HG03342 (cell line): ENCODE measurements around the gene ZNF84.

Experiments
- ATAC-seq: cut with Tn5 transposase; IDR thresholded peaks from one replicate; pipeline ENCODE4 v1.9.1; 2021; ENCODE audit warnings: mild to moderate bottlenecking, moderate library complexity; ENCODE audit not compliant: unreplicated experiment

Gene ZNF84

DNA sequence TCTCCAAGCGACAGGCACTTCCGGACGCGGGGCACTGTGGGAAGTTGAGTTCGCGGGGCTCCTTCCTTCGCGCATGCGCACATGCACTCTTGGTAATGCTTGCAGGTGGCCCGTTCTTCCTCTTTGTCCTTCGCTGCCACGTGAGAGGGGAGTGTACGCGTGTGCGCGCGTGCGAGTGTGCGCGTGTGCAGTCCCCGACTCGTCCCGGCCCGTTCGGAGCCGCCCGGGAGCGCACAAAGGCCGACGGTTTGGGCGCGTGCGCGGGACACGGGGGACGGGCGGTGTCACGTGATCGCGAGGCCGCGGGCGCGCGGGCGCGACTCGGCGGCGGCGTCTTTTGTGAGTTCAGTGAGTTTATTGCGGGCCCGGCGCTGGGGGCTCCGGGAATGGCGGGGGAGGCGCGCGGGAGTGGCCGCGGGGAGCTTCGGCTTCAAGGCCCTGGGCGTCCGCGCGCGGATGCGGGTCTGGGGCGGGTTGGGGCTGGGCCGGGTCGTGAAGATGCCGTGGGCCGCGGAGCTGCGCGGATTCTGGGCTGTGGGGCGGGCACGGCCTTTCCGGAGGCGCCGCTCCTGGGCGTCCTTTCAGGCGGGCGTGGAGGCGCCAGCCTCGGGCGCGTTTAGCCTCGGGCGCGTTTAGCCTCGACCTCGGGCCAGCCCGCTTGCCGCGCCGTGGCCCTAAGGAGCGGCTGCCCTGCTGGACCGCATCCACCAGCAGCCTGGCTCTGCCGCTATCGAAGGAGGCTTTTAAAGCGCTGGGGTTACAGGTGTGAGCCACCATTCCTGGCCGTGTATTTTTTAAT lies at the start of gene ZNF84:
ZNF84 (plus strand) TSS at position 303 of the 799 bp plus-strand sequence. CDS start 3,959 bp downstream, outside the sequence.
- peak; percentile 86 for ATAC-seq

DNA sequence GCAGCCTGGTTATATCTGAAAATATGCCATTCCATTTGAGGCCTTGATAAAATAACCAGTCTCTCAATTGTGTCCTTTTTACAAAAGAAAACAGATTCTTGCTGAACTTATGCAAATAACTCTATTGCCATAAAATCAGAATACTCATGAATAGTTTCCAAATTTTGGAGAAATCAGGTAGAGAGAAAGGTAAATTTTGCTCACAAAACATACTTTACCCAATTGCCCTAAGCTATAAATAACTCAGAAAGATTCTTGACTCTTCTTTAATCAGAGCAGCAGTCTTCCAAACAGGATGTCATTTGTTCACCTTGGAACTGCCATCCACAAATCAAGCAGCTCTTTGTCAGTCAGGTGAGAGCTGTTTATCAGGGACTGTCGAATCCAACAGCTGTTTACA lies 38.6 kb upstream of the ZNF84 start:
- ATAC-seq: no peak

DNA sequence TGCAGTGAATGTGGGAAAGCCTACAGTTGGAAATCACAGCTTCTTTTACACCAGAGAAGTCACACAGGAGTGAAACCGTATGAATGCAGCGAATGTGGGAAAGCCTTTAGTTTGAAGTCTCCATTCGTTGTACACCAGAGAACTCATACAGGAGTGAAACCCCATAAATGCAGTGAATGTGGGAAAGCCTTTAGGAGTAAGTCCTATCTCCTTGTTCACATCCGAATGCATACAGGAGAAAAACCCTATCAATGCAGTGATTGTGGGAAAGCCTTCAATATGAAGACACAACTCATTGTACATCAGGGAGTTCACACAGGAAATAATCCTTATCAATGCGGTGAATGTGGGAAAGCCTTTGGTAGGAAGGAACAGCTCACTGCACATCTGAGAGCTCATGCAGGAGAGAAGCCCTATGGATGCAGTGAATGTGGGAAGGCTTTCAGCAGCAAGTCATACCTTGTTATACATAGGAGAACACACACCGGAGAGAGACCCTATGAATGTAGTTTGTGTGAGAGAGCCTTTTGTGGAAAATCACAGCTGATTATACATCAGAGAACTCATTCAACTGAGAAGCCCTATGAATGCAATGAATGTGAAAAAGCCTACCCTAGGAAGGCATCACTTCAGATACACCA lies 26.5 kb upstream of the ZNF84 start:
- ATAC-seq: no peak

DNA sequence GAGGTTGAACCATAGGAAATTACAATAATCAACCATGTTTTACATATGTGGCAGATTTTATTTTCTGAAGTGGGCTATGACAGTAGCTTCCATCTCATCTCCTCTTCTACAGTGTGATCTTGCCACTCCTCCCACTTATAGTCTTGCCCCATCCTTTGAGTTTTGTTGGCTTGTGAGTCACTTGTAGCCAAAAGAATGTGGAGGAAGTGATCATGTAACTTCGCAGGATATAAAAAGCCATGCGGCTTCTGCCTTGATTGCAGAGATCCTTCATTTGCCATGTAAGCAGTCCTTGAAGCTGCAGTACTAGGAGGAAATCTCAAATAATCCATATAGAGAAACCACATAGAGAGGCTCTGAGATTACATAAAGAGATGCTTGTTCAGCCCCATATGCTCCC lies 13.7 kb upstream of the ZNF84 start:
- ATAC-seq: no peak

DNA sequence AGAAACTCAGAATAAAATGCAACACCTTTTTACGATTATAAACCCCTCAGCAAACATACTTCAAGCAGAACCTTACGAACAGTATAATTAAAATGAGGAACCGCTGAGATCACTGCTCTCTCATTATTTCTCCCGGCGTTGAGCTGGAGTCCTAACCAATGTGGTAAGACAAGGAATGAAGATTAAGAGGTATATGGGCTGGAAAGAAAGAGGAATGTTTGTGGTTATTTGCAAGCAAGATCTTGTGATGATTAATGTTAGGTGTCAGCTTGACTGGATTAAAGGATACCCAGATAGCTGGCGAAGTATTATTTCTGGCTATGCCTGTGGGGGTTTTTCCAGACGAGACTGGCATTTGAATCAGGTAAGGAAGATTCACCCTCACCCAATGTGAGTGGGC lies 10.3 kb upstream of the ZNF84 start:
- no peak for ATAC-seq

DNA sequence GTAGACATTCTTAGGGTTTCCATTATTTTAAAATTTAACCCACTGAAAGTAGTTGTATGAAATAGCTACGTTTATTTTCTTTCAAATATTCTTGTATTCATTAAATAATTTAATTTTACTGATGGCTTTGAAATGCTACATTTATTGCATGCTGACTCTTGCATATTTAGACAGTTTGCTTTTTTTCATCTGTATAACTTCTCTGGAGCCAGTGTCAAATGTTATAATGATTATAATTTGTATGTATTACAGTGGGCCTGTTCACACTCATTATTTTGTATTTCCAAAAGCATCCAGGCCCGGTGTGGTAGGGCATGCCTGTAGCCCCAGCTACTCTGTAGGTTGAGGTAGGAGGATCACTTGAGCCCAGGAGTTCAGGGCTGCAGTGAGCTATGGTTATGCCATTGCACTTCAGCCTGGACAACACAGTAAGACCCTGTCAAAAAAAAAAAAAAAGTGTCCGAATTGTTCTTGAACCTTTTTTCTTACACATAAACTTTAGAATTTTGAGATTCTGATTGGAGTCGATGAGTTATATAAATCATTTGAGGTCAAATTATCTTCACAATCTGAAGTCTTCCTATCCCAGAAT lies 905 bp downstream of the ZNF84 start:
- ATAC-seq: no peak

DNA sequence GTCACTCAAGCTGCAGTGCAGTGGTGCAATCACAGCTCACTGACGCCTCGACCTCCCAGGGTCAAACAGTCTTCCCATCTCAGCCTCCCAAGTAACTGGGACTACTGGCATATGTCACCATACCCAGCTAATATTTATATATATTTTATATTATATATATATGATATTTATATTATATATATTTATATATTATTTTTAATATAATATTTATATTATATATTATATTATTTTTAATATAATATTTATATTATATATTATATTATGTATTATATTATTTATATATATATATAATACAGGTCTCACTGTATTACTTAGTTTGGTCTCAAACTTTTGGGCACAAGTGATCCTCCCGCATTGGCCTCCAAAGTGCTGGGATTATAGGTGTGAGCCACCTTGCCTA lies 9.4 kb downstream of the ZNF84 start:
- ATAC-seq: no peak

DNA sequence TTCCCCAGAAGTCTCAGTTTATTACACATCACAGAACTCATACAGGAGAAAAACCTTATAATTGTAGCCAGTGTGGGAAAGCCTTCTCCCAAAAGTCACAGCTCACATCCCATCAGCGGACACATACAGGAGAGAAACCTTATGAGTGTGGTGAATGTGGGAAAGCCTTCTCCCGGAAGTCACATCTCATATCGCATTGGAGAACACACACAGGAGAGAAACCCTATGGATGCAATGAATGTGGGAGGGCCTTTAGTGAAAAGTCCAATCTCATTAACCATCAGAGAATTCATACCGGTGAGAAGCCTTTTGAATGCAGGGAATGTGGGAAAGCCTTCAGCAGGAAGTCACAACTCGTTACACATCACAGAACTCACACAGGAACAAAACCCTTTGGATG lies 20.1 kb downstream of the ZNF84 start:
- no peak for ATAC-seq

DNA sequence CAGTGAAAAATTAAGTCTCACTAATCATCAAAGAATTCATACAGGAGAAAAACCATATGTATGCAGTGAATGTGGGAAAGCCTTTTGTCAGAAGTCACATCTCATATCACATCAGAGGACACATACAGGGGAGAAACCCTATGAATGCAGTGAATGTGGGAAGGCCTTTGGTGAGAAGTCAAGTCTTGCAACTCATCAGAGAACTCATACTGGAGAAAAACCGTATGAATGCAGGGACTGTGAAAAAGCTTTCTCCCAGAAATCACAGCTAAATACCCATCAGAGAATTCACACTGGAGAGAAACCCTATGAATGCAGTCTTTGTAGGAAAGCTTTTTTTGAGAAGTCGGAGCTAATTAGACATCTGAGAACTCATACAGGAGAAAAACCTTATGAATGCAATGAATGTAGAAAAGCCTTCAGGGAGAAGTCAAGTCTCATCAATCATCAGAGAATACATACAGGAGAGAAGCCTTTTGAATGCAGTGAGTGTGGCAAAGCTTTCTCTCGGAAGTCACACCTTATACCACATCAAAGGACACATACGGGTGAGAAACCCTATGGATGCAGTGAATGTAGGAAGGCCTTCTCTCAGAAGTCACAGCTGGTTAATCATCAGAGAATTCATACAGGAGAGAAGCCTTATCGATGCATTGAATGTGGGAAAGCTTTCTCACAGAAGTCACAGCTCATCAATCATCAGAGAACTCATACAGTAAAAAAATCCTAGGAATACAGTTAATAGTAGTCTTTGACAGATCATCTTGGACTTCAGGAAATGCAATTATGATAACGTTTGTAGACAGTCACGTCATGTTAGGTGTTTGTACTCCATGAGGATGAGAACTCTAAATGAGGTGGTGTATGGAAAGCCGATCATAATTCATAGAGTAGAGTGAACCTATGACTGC lies 21.1 kb downstream of the ZNF84 start:
- ATAC-seq: no peak

DNA sequence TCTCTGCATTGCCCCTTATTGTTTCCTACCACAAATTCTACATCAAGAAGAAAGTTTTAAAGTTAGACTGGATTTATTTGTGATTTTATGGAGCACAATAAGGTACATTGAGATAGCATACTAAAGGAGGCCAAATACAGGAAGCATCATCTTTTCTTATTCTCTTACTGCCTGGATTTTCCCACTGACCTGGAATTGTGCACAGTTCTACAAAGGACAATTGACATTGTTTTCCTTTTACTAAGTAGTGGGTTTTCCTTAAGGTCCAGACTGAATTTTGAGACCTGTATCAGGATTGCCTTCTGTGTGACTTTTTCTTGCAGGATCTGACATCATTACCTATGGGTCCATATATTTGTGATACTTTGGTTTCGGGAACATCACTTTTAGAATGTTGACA lies 24.6 kb downstream of the ZNF84 start:
- no peak for ATAC-seq

DNA sequence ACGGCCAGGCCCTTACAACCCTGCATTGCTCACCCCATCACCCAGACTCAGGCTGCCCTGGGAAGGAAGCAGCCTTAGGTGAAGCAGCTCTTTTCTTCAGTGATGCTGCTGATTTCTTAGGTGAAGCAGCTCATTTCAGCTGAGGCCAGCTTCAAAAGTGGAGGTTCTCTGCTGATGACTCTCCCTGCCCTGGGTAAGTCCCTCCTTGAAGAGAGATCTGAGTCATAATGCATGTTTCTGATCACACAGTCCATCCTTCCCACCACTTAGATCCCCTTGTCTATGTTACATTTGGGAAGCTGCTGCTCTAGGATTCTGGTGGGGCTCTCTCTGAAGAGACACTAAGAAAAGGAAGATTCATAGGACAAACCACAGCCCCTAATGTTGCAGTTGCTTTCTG lies 26.2 kb downstream of the ZNF84 start:
- ATAC-seq: no peak

DNA sequence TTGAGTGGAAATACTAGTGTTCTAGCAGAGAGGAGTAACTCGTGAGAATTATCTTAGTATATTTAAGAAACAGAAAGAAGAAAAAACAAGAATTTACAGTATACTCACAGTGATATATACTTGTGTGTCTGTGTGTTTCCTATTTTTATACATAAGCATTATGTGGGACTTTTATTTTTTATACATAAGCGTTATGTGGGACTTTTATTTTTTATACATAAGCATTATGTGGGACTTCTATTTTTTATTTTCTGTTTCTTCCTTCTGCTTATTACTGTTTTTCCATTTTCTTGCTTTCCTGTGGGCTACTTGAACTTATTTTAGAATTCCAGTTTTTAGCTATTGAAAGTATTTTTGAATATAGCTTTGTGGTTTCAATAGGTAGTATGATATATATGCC lies 36.5 kb downstream of the ZNF84 start:
- ATAC-seq: no peak

DNA sequence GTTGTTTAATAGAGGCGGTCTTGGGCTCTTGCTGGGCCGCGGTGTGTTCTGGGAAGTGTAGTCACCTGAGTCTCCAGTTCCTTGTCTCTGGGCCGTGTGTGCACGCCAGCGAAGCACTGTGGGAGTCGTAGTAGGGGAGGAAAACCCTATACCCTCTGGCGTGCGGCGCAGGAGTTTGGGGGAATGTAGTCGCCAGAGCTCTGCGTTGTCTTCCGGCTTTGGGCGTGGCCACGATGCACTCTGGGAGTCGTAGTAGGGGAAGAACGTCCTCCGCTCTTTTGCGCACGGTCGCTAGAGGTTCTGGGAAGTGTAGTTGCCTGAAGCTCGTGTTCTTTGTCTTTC lies 42.7 kb downstream of the ZNF84 start:
- peak; percentile 74 for ATAC-seq

DNA sequence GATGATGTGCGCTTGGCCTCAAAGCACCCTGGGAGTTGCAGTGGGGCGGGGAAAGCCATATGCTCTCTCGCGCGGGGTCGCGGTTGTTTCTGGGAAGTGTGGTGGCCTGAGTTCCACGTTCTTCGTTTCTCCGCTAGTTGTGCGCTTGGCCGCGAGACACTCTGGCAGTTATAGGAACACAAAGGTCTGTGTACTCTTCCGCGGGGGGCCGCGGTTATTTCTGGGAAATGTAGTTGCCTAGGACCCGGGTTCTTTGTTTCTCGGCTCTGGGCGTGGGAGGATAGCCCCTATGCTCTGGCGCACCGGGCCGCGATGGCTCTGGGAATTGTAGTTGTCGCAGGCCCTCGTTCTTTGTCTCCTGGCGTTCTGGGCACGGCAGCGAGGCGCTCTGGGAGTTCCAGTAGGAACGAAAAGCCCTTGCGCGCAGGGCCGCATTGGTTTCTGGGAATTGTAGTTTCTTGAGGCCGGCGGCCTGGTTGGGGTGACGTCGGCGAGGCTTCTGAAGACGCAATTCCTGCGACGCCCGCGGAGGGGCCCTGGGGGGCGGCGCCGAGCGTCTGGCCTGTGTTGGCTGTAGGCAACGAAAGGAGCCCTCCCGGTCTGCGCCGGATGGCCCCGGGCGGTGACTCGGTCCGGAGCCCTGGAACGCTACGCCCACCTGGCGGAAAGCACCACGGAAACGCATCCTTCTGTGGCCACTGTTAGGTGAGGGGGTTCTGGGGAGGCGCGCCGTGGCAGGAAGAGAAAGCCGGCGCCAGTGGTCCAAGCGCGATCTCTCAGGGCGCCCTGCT lies 43.3 kb downstream of the ZNF84 start, which contains the start of gene ZNF140:
ZNF140 (plus strand) TSS at position 556 of the 791 bp plus-strand sequence. CDS start 398 bp downstream, outside the sequence.
- ATAC-seq: peak; percentile 70

DNA sequence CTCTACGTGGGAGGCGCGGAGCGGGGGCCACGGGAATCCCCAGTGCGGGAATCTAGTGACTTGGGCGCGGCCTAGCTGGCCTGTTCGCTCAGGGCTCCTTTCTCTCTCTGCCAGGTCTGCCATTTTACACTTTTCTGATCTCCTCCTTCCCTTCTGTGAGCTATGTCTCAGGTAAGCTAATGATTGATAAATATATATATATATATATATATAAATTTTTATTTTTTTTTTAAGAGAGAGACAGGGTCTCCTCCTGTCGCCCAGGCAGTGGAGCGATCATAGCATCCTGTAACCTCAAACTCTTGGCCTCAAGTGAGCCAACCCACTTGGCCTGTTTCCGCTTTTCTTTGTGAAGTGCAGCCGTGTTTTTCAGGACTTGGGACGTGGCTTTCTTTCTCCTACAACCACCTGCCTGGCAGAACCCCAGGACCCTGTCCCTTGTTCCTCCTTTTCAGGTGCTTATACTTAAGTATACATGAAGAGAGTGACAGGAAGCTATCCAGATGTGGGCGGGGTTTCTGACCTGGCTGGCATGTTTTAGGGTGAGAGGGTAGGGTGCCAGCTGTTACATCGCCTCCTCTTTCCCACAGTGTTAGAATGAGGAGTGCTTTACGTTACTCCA lies 44.0 kb downstream of the ZNF84 start:
- no peak for ATAC-seq

DNA sequence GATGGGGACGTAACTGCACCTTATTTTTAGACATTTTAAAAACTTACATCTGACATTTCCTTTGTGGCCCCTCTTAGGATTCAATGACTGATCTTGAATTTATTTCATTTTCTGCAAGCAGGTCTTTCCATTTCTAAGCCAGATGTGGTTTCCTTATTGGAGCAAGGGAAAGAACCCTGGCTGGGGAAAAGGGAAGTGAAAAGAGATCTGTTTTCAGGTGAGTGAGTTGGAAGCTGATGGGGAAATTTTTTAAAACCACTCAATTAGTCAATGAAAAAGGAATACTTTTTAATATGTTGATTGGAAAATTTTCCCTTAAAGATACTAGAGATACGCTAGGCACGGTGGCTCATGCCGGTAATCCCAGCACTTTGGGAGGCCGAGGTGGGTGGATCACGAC lies 46.0 kb downstream of the ZNF84 start:
- ATAC-seq: no peak

DNA sequence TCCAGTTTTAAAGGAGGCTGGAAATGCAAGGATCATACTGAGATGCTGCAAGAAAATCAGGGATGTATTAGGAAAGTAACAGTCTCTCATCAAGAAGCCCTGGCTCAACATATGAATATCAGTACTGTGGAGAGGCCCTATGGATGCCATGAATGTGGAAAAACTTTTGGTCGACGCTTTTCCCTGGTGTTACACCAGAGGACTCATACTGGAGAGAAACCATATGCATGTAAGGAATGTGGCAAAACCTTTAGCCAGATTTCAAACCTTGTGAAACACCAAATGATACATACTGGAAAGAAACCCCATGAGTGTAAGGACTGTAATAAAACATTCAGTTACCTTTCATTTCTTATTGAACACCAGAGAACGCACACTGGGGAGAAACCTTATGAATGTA lies 68.3 kb downstream of the ZNF84 start:
- ATAC-seq: no peak

DNA sequence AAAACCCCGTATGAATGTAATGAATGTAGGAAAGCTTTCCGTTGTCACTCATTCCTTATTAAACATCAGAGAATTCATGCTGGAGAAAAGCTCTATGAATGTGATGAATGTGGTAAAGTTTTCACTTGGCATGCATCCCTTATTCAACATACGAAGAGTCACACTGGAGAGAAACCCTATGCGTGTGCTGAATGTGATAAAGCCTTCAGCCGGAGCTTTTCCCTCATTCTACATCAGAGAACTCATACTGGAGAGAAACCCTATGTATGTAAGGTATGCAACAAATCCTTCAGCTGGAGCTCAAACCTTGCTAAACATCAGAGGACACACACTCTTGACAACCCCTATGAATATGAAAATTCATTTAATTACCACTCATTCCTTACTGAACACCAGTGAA lies 68.9 kb downstream of the ZNF84 start:
- no peak for ATAC-seq

DNA sequence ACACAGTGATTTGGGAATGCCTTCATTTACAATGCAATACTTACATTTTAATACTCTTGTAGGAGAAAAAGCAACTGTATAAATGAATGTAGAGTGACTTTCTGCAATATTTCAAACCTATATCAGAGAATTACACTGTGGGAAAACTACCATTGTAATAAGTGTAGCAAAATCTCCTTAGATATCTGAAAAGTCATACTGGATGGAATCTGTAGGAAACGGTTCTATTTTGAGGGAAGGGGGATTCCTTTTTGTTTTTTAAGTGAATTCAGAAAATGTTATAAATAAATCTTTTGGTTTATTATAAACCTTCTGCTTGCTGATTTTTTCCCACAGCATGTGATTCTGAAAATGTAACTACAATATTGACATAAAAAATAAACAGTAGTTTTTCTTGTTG lies 69.8 kb downstream of the ZNF84 start:
- ATAC-seq: no peak

DNA sequence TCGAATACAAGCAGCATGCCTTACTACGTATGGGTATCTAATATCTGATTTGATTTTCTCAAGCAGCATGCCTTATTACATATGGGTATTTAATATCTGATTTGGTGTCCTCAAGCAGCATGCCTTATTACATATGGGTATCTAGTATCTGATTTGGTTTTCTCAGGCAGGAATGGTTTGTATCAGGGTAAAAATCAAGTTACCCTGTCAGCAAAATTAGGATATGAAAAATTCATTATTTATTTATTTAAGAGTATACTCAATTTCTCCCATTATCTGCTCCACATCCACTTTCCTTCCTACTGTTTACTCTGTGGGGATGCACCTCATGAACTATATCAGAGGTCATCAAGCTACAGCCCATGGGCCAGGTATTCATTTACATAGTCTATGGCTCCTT lies 70.8 kb downstream of the ZNF84 start:
- no peak for ATAC-seq
